Measurements from ENCODE around the gene ZNF862. TPM values are rescaled to one million over a fixed set of nuclear protein-coding genes. Genes with fewer than 3 reads are reported as not detected.

Gene ZNF862
- total and polyA plus RNA-seq, 2 donors from 2014 or later: 5.7 to 29.1 TPM

- no peaks in the 10 kb centered on the region for H3K4me1 ChIP-seq (ENCODE audit: control insufficient read depth in 2 of 3, insufficient read depth in 2 of 3, low read depth in 1 of 3, low read length in 3 of 3)
- H3K4me3 ChIP-seq (ENCODE audit: low read length in 3 of 3): no peak overlapping the region
- H3K27me3 ChIP-seq (ENCODE audit: control insufficient read depth, insufficient read depth, low read length): no peaks in the 10 kb centered on the region
- peak in 1 of 5 donors; percentile 49 for DNase-seq
- H3K36me3 ChIP-seq (ENCODE audit: control insufficient read depth in 2 of 3, insufficient read depth in 3 of 3, low read length in 3 of 3): no peaks in the 10 kb centered on the region
- H3K27ac ChIP-seq (ENCODE audit: low read depth in 2 of 2, low read length in 2 of 2): no peak overlapping the region
- TF ChIP-seq CTCF (IDR thresholded peaks at IDR 0.05; ENCODE audit: borderline replicate concordance, extremely low read depth, insufficient read depth): no peak
- H3K9ac ChIP-seq (ENCODE audit: low read length in 3 of 3): no peak overlapping the region
- intact Hi-C loops (cut with DNase I): no loop called here
- no peak for FAIRE-seq
- no peaks in the 10 kb centered on the region for H3K9me3 ChIP-seq (ENCODE audit: control insufficient read depth in 2 of 3, insufficient read depth in 1 of 3, low read length in 3 of 3)
Observed at GRCh38 chr7:149816794-149817193, 21.4 kb upstream of the ZNF862 start.

- intact Hi-C loops (cut with DNase I): no loop called here
- no peaks in the 10 kb centered on the region for H3K27me3 ChIP-seq (ENCODE audit: control insufficient read depth, insufficient read depth, low read length)
- no peaks in the 10 kb centered on the region for H3K9me3 ChIP-seq (ENCODE audit: control insufficient read depth in 2 of 3, insufficient read depth in 1 of 3, low read length in 3 of 3)
- no peak for TF ChIP-seq CTCF (IDR thresholded peaks at IDR 0.05; ENCODE audit: borderline replicate concordance, extremely low read depth, insufficient read depth)
- no peak overlapping the region for H3K27ac ChIP-seq (ENCODE audit: low read depth in 2 of 2, low read length in 2 of 2)
- no peaks in the 10 kb centered on the region for H3K36me3 ChIP-seq (ENCODE audit: control insufficient read depth in 2 of 3, insufficient read depth in 3 of 3, low read length in 3 of 3)
- FAIRE-seq: no peak
- H3K9ac ChIP-seq (ENCODE audit: low read length in 3 of 3): no peak overlapping the region
- no peaks in the 10 kb centered on the region for H3K4me1 ChIP-seq (ENCODE audit: control insufficient read depth in 2 of 3, insufficient read depth in 2 of 3, low read depth in 1 of 3, low read length in 3 of 3)
- DNase-seq: peak in 1 of 5 donors; percentile 62
- no peak overlapping the region for H3K4me3 ChIP-seq (ENCODE audit: low read length in 3 of 3)
Observed at GRCh38 chr7:149817301-149817771, 20.8 kb upstream of the ZNF862 start.

GRCh38 chr7:149817836-149818535, 20.2 kb upstream of the ZNF862 start:
- no peaks in the 10 kb centered on the region for H3K36me3 ChIP-seq (ENCODE audit: control insufficient read depth in 2 of 3, insufficient read depth in 3 of 3, low read length in 3 of 3)
- FAIRE-seq (no peak), DNase-seq (peak in 1 of 5 donors; percentile 61)
- no peak for TF ChIP-seq CTCF (IDR thresholded peaks at IDR 0.05; ENCODE audit: borderline replicate concordance, extremely low read depth, insufficient read depth)
- intact Hi-C loops (cut with DNase I): no loop called here
- H3K27ac ChIP-seq (ENCODE audit: low read depth in 2 of 2, low read length in 2 of 2): no peak overlapping the region
- no peak overlapping the region for H3K4me3 ChIP-seq (ENCODE audit: low read length in 3 of 3)
- H3K9me3 ChIP-seq (ENCODE audit: control insufficient read depth in 2 of 3, insufficient read depth in 1 of 3, low read length in 3 of 3): no peaks in the 10 kb centered on the region
- H3K27me3 ChIP-seq (ENCODE audit: control insufficient read depth, insufficient read depth, low read length): no peaks in the 10 kb centered on the region
- H3K9ac ChIP-seq (ENCODE audit: low read length in 3 of 3): no peak overlapping the region
- H3K4me1 ChIP-seq (ENCODE audit: control insufficient read depth in 2 of 3, insufficient read depth in 2 of 3, low read depth in 1 of 3, low read length in 3 of 3): no peaks in the 10 kb centered on the region

GRCh38 chr7:149818536-149818840, 19.7 kb upstream of the ZNF862 start:
- intact Hi-C loops (cut with DNase I): no loop called here

More at GRCh38 chr7:149818536-149818840, 19.7 kb upstream of the ZNF862 start:
- H3K27me3 ChIP-seq (ENCODE audit: control insufficient read depth, insufficient read depth, low read length): no peaks in the 10 kb centered on the region
- FAIRE-seq (no peak), DNase-seq (peak in 1 of 5 donors; percentile 62)
- no peaks in the 10 kb centered on the region for H3K9me3 ChIP-seq (ENCODE audit: control insufficient read depth in 2 of 3, insufficient read depth in 1 of 3, low read length in 3 of 3)
- H3K27ac ChIP-seq (ENCODE audit: low read depth in 2 of 2, low read length in 2 of 2): no peak overlapping the region
- no peaks in the 10 kb centered on the region for H3K4me1 ChIP-seq (ENCODE audit: control insufficient read depth in 2 of 3, insufficient read depth in 2 of 3, low read depth in 1 of 3, low read length in 3 of 3)
- no peak overlapping the region for H3K4me3 ChIP-seq (ENCODE audit: low read length in 3 of 3)
- TF ChIP-seq CTCF (IDR thresholded peaks at IDR 0.05; ENCODE audit: borderline replicate concordance, extremely low read depth, insufficient read depth): no peak
- no peak overlapping the region for H3K9ac ChIP-seq (ENCODE audit: low read length in 3 of 3)
- no peaks in the 10 kb centered on the region for H3K36me3 ChIP-seq (ENCODE audit: control insufficient read depth in 2 of 3, insufficient read depth in 3 of 3, low read length in 3 of 3)

All from kidney (tissue), 14 donors.